GM12872 (cell line): ENCODE measurements around the gene MSL3.

Experiments used
- TF ChIP-seq, protein P1 (sequence below): IDR thresholded peaks from 3 replicates; pipeline ENCODE4 v1.5.1; 2011; ENCODE audit warnings: low read depth, mild to moderate bottlenecking, low read length, moderate library complexity; ENCODE audit not compliant: insufficient read depth

MSL3 gene

DNA sequence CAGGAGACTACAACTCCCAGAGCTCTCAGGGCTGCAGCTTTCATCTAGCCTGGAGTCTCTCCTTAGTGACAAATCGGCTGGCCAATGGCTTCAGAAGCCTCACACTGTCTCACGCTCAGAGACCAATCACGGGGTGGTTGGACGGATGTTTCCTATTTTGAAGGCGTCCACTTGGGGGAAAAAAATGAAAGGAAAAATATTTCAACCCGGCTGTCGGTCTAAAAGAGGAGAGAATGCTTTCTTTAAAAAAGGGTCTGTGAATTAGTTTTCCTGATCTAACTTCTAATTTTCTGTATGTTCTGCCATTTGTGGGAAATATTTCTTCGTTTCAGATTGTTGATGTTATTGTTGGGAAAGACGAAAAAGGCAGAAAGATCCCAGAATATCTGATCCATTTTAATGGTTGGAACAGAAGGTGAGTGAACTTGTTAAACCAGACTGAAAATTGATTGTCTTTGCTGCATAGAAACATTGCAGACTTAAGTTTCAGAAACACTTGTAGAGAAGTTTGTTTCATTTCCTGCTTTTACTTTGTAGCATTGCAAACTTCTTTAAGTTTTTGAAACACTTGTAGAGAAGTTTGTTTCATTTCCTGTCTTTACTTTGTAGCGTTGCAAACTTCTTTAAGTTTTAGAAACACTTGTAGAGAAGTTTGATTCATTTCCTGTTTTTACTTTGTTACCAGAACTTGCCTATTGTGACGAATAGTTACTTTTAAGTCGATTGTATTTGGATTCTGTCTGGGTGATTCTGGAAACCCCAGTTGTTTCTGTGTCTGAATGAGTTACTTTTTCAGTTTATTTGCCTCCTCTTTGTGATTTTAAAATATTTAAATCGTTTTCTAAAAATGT is 1.6 kb downstream of the MSL3 start:
- TF ChIP-seq, protein P1, sequence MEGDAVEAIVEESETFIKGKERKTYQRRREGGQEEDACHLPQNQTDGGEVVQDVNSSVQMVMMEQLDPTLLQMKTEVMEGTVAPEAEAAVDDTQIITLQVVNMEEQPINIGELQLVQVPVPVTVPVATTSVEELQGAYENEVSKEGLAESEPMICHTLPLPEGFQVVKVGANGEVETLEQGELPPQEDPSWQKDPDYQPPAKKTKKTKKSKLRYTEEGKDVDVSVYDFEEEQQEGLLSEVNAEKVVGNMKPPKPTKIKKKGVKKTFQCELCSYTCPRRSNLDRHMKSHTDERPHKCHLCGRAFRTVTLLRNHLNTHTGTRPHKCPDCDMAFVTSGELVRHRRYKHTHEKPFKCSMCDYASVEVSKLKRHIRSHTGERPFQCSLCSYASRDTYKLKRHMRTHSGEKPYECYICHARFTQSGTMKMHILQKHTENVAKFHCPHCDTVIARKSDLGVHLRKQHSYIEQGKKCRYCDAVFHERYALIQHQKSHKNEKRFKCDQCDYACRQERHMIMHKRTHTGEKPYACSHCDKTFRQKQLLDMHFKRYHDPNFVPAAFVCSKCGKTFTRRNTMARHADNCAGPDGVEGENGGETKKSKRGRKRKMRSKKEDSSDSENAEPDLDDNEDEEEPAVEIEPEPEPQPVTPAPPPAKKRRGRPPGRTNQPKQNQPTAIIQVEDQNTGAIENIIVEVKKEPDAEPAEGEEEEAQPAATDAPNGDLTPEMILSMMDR: no peak

- TF ChIP-seq, protein P1: no peak
Observed at GRCh38 chrX:11760958-11761357, 2.9 kb downstream of the MSL3 start.

DNA sequence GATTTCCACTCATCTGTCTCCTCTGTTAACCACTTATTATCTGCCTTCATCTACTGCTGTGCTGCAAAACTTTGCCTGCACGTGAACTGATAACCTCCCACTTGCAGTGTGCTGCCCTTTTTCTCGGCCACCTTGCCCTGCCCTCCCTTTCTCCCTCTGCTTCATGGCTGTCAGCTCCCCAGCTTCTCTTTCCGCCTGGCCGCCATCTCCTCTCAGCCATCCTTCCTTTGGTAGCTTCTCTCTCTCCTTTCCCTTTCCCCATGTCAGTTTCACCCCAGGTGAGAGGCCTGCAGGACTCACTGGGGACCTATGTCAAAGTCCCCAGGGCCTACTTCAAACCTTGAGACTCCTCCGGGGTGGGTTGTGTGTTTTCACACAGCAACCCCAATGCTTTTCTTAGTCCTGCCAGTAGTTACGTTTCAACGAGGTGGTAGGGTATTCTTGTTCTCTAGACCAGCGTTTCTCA is 6.6 kb downstream of the MSL3 start:
- TF ChIP-seq, protein P1: no peak

- TF ChIP-seq, protein P1: no peak
Observed at GRCh38 chrX:11765449-11765848, 7.4 kb downstream of the MSL3 start.

GRCh38 chrX:11766487-11766886 is 8.4 kb downstream of the MSL3 start:
- TF ChIP-seq, protein P1: no peak

- TF ChIP-seq, protein P1: no peak
Observed at GRCh38 chrX:11768039-11768438, 10.0 kb downstream of the MSL3 start.

DNA sequence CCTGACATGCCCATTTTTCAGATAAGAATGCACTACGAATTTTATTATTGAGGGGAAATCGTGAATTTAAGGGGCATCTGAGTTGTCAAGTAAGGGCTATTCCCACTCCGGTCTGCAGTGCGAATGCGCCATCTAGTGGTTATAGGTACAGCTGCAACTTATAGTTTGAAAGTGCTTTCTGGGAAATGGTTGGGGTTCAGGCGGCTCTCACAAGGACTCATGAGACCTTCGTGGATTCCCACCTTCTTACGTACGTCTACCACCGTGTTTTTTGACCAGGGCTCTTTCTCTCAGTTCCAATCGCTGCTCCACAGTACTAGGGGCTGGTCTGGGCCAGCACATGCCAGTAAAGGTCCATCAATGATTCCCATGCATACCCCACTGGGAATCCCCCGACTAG is 12.3 kb downstream of the MSL3 start:
- TF ChIP-seq, protein P1: peak; percentile 71
